SU-DHL-6 (cell line): ENCODE measurements around the gene EIF4B.

Experiments
- CTCF ChIP-seq: fragments of 200-600 bp; sonication (generic); IDR thresholded peaks from one replicate; pipeline ENCODE4 v1.5.1; 2017; ENCODE audit warnings: antibody characterized with exemption, mild to moderate bottlenecking, low read length, moderate library complexity; ENCODE audit not compliant: insufficient read depth, poor library complexity, severe bottlenecking
- EZH2phosphoT487 ChIP-seq: fragments of 200-600 bp; sonication (generic), shearing (Covaris generic); conservative IDR thresholded peaks from 2 replicates; pipeline ENCODE4 v1.6.1; 2018; ENCODE audit warnings: mild to moderate bottlenecking, antibody characterized with exemption, low read length, moderate library complexity, mixed read lengths

- TF ChIP-seq CTCF = no peak
- TF ChIP-seq EZH2phosphoT487 = no peak
Measured at GRCh38 chr12:53047221-53048032, 41.2 kb downstream of the EIF4B start.
